Activated CD4-positive, alpha-beta T cell treated with anti-CD3 and anti-CD28 coated beads, Interleukin-2, amount 10 ng/mL, durations not matched to agents 24 days and 14 days (primary cell): ENCODE measurements around the gene ARHGEF12. TPM values are rescaled to one million over a fixed set of nuclear protein-coding genes. Genes with fewer than 3 reads are reported as not detected.

ENCODE experiments used
- DNase-seq: peaks from one replicate; pipeline ENCODE4 v3.0.0; 2022
- H3K27ac Mint-ChIP-seq: one replicate; pipeline ENCODE4 v1.8.0; 2022; ENCODE audit warnings: mild to moderate bottlenecking, mixed read lengths
- H3K27me3 Mint-ChIP-seq: one replicate; pipeline ENCODE4 v1.8.0; 2022; ENCODE audit warnings: mixed read lengths
- H3K36me3 Mint-ChIP-seq: one replicate; pipeline ENCODE4 v1.8.0; 2022; ENCODE audit warnings: low read depth, mild to moderate bottlenecking, mixed read lengths
- H3K4me1 Mint-ChIP-seq: one replicate; pipeline ENCODE4 v1.8.0; 2021; ENCODE audit warnings: mixed read lengths
- H3K4me3 Mint-ChIP-seq: one replicate; pipeline ENCODE4 v1.8.0; 2022; ENCODE audit warnings: mild to moderate bottlenecking, moderate library complexity, mixed read lengths
- H3K9me3 Mint-ChIP-seq: one replicate; pipeline ENCODE4 v1.8.0; 2021; ENCODE audit warnings: mixed read lengths
- intact Hi-C: fragments of 100-400 bp; cut with micrococcal nuclease; formaldehyde crosslinking; loops from one replicate; pipeline ENCODE4 v1.15.1; 2023
- total RNA-seq: library from RNA; stranded (reverse); gene quantifications from 2 replicates; pipeline ENCODE4 v1.2.3, GENCODE V29; 2022

The ARHGEF12 gene
- total RNA-seq, 1 donor from 2014 or later = 20.3 TPM

DNA sequence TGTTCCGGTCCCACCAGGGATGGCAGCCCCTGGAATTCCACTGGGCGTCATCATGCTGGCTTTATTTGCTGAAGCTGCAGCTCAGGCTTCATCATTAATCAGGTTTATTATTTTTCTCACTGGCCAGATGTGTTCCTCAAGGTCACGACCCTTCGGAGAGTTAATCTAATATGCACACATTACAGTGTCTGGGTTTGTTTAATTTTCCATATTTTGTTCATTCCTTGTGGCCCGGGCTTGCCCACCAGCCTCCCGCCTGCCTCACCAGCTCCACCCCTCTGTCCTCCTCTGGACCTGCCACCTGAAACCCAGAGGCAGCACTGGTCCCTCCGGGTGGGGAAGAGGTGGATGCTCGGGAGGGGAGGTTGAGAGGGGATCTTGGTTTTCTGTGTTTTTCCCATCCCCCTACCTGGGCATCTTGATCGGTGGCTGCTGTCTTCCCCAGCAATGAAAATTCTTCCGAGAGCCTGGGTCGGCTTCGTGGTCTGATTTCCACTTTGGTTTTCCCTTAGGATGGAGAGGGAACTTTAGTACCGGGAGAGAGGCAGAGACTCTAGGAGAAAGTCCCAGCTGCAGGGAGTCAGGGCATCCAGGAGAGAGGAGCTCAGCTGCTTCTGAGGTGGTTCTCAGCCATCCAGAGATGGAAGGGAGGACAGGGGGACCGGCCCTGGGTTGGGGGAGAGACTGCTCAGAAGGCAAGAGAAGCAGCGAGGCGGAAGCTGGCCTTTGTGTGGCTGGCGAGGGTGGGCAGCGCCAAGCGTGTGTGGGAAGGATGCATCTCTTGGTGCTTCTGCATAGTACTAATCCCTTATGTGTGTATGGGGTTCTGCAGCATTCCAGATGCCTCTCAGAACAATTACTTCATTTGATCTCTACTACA lies 177.5 kb downstream of the ARHGEF12 start:
- peaks cover 2% of the 10 kb centered on the region for H3K4me1 Mint-ChIP-seq
- no peak for DNase-seq
- no peaks in the 10 kb centered on the region for H3K36me3 Mint-ChIP-seq
- no peak overlapping the region for H3K27ac Mint-ChIP-seq
- peaks cover 64% of the 10 kb centered on the region for H3K27me3 Mint-ChIP-seq
- H3K9me3 Mint-ChIP-seq = no peaks in the 10 kb centered on the region
- intact Hi-C loops = loop anchor here (5.0 kb wide), 1 partner anchor 439 kb away; no protein-coding TSS in a partner anchor
- H3K4me3 Mint-ChIP-seq = no peak overlapping the region

DNA sequence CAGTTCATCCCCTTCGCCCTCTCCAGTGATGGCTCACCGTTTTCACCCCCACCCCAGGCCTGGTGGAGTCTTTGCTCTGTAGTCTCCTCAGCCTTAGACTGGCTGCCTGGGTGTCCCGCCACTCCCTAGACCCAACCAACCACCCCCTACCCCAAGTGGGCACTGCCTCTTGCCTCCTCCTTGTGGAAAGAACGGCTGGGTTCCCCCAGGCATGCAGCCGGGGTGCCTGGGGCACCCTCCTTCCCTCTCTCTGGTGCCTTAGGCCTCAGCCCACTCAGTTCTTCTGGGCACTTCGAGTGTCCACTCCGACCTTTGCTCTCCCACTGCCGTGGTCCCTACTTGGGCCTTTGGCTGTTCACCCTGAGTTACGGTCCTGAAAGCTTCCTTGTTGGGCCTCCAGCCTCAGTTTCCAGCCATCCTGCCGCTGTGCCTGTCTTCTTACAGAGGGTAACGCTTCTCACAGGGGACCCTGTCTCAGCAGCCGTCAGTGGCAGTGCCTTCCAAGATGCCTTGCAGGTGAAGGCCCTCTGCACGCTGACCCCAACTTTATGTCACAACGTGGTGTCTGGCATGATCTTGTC lies 178.4 kb downstream of the ARHGEF12 start:
- no peak overlapping the region for H3K4me3 Mint-ChIP-seq
- intact Hi-C loops = loop anchor here (5.0 kb wide), 1 partner anchor 438 kb away; no protein-coding TSS in a partner anchor
- H3K9me3 Mint-ChIP-seq = no peaks in the 10 kb centered on the region
- H3K27ac Mint-ChIP-seq = no peak overlapping the region
- H3K4me1 Mint-ChIP-seq = peaks cover 2% of the 10 kb centered on the region
- no peaks in the 10 kb centered on the region for H3K36me3 Mint-ChIP-seq
- peaks cover 56% of the 10 kb centered on the region for H3K27me3 Mint-ChIP-seq
- DNase-seq = no peak

GRCh38 chr11:120515186-120515723 lies 179.0 kb downstream of the ARHGEF12 start:
- H3K27ac Mint-ChIP-seq = no peak overlapping the region
- intact Hi-C loops = no loop called here
- no peaks in the 10 kb centered on the region for H3K36me3 Mint-ChIP-seq
- no peak overlapping the region for H3K4me3 Mint-ChIP-seq
- H3K9me3 Mint-ChIP-seq = no peaks in the 10 kb centered on the region
- peaks cover 2% of the 10 kb centered on the region for H3K4me1 Mint-ChIP-seq
- no peak for DNase-seq
- H3K27me3 Mint-ChIP-seq = peaks cover 51% of the 10 kb centered on the region

GRCh38 chr11:120516461-120517389 lies 180.5 kb downstream of the ARHGEF12 start:
- Mint-ChIP-seq H3K4me3 (no peak overlapping the region), H3K36me3 (no peaks in the 10 kb centered on the region), H3K4me1 (no peaks in the 10 kb centered on the region), H3K9me3 (no peaks in the 10 kb centered on the region), H3K27me3 (peaks cover 43% of the 10 kb centered on the region), H3K27ac (no peak overlapping the region)
- intact Hi-C loops = no loop called here
- DNase-seq = no peak

DNA sequence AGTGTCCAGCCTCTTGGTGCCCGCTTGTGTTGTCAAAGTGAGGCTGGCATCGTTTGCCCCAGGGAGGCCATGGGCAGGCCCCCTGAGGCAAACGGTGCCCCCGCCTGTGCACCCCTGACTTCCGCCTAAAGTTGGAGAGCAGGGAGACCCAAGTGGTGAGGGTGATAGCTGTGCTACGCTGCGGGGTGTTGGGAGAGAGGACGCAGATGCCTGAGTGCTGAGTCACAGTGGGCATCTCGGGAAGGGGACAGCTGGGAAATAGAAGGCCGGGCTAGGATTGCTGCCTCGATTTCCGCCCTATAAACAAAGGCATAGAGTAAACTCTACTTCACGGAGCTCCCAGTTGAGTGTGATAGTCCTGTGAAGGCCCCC lies 181.2 kb downstream of the ARHGEF12 start:
- peaks cover 40% of the 10 kb centered on the region for H3K27me3 Mint-ChIP-seq
- no peaks in the 10 kb centered on the region for H3K4me1 Mint-ChIP-seq
- H3K4me3 Mint-ChIP-seq = no peak overlapping the region
- H3K9me3 Mint-ChIP-seq = no peaks in the 10 kb centered on the region
- H3K36me3 Mint-ChIP-seq = no peaks in the 10 kb centered on the region
- H3K27ac Mint-ChIP-seq = no peak overlapping the region
- intact Hi-C loops = no loop called here
- DNase-seq = no peak

- intact Hi-C loops = no loop called here
- H3K4me1 Mint-ChIP-seq = no peaks in the 10 kb centered on the region
- H3K36me3 Mint-ChIP-seq = no peaks in the 10 kb centered on the region
- no peak for DNase-seq
- H3K27me3 Mint-ChIP-seq = peaks cover 37% of the 10 kb centered on the region
- H3K4me3 Mint-ChIP-seq = no peak overlapping the region
- H3K9me3 Mint-ChIP-seq = no peaks in the 10 kb centered on the region
- H3K27ac Mint-ChIP-seq = no peak overlapping the region
Measured at GRCh38 chr11:120517801-120518291, 181.6 kb downstream of the ARHGEF12 start.

DNA sequence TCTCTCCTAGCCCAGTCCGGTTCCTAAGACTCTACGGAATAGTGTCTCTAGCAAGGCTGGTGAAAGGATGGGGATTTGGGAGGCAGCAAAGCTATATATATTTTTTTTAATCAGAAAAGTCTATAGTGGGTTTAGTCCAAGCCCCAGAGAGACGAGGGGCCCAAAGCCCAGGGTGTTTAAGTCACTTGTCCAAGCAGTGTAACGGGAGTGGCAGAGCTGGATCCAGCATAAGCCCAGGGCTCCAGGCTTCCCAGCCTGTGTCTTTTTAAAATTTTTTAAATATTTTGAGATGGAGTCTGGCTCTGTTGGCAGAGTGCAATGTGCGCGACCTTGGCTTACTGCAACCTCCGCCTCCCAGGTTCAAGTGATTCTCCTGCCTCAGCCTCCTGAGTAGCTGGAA lies 182.1 kb downstream of the ARHGEF12 start:
- intact Hi-C loops = no loop called here
- DNase-seq = no peak
- peaks cover 32% of the 10 kb centered on the region for H3K27me3 Mint-ChIP-seq
- no peaks in the 10 kb centered on the region for H3K4me1 Mint-ChIP-seq
- H3K9me3 Mint-ChIP-seq = no peaks in the 10 kb centered on the region
- no peak overlapping the region for H3K27ac Mint-ChIP-seq
- H3K4me3 Mint-ChIP-seq = no peak overlapping the region
- H3K36me3 Mint-ChIP-seq = no peaks in the 10 kb centered on the region

DNA sequence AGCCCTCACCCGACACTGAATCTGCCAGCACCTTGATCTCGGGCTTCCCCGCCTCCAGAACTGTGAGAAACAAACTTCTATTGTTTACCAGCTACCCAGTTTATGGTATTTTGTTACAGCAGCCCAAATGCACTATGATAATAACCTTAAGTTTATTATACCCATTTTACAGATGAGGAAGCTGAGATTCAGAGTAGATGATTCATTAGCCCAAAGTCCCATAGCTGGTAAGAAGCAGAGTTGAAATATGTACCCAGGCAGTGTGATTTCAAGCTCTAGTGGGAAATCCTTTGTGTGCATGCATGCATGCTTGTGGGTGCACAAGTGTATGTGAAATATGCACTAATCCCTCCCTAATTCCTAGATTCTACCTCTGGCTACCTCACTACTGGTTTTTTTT lies 183.3 kb downstream of the ARHGEF12 start:
- no peaks in the 10 kb centered on the region for H3K36me3 Mint-ChIP-seq
- DNase-seq = no peak
- H3K4me1 Mint-ChIP-seq = no peaks in the 10 kb centered on the region
- H3K9me3 Mint-ChIP-seq = no peaks in the 10 kb centered on the region
- H3K27me3 Mint-ChIP-seq = peaks cover 22% of the 10 kb centered on the region
- intact Hi-C loops = no loop called here
- H3K4me3 Mint-ChIP-seq = no peak overlapping the region
- H3K27ac Mint-ChIP-seq = no peak overlapping the region

GRCh38 chr11:120520091-120520822 lies 184.0 kb downstream of the ARHGEF12 start:
- no peaks in the 10 kb centered on the region for H3K4me1 Mint-ChIP-seq
- no peak overlapping the region for H3K27ac Mint-ChIP-seq
- intact Hi-C loops = no loop called here
- no peaks in the 10 kb centered on the region for H3K36me3 Mint-ChIP-seq
- H3K4me3 Mint-ChIP-seq = no peak overlapping the region
- H3K27me3 Mint-ChIP-seq = peaks cover 19% of the 10 kb centered on the region
- H3K9me3 Mint-ChIP-seq = no peaks in the 10 kb centered on the region
- no peak for DNase-seq

DNA sequence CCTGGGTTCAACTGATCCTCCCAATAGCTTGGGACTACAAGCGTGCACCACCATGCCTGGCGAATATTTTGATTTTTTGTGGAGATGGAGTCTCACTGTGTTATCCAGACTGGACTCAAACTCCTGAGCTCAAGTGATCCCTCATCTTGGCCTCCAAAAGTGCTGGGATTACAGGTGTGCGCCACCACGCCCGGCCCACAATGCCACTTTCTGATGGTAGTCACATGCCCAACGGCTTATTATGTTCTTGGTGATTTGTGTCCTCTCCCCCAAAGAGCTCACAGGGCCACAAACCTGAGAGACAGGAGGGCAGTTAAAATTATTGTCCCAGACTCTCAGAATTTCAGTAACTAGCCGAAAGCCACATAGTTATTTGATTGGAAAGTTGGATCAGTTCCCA lies 185.0 kb downstream of the ARHGEF12 start:
- Mint-ChIP-seq H3K27me3 (peaks cover 10% of the 10 kb centered on the region), H3K4me1 (no peaks in the 10 kb centered on the region), H3K4me3 (no peak overlapping the region), H3K27ac (no peak overlapping the region), H3K9me3 (no peaks in the 10 kb centered on the region), H3K36me3 (no peaks in the 10 kb centered on the region)
- intact Hi-C loops = no loop called here
- no peak for DNase-seq

DNA sequence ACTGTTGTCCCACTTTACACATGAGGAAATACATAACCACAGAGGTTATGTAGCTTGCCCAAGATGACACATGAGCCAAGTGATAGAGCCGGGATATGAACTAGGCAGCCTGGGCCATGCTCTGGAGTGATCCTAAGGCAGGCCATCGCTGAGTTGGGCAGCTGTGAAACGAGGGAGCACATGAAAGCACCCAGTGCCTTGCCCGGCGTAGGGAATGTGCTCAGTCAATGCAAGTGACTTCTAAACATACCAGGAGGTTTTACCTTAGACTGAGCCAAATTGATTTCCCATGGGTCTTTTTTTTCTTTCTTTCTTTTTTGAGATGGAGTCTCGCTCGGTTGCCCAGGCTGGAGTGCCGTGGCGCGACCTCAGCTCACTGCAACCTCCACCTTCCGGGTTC lies 185.8 kb downstream of the ARHGEF12 start:
- peaks cover 4% of the 10 kb centered on the region for H3K27me3 Mint-ChIP-seq
- no peaks in the 10 kb centered on the region for H3K36me3 Mint-ChIP-seq
- no peak overlapping the region for H3K4me3 Mint-ChIP-seq
- H3K27ac Mint-ChIP-seq = no peak overlapping the region
- intact Hi-C loops = no loop called here
- H3K4me1 Mint-ChIP-seq = no peaks in the 10 kb centered on the region
- no peak for DNase-seq
- H3K9me3 Mint-ChIP-seq = no peaks in the 10 kb centered on the region

DNA sequence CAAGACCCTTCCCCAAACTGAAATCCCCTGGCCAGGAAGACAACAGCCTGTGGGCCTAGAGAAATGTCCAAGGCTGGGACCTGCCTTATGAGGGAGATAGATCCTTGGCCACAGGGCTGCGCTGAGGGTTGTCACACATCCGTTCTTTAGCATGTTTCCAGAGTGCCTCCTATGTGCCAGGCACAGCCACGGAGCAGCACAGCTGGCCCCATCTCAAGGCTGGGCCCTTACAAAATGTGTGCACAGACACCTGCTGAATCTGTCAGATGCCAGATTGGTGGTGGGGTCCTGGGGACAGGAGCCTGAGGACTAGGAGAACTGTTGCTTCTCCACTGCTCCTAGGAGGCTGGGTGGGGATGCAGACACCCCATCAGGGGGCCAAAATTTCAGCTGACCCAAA lies 186.5 kb downstream of the ARHGEF12 start:
- DNase-seq = no peak
- Mint-ChIP-seq H3K27me3 (no peaks in the 10 kb centered on the region), H3K9me3 (no peaks in the 10 kb centered on the region), H3K4me3 (no peak overlapping the region), H3K4me1 (no peaks in the 10 kb centered on the region), H3K36me3 (no peaks in the 10 kb centered on the region), H3K27ac (no peak overlapping the region)
- intact Hi-C loops = no loop called here

DNA sequence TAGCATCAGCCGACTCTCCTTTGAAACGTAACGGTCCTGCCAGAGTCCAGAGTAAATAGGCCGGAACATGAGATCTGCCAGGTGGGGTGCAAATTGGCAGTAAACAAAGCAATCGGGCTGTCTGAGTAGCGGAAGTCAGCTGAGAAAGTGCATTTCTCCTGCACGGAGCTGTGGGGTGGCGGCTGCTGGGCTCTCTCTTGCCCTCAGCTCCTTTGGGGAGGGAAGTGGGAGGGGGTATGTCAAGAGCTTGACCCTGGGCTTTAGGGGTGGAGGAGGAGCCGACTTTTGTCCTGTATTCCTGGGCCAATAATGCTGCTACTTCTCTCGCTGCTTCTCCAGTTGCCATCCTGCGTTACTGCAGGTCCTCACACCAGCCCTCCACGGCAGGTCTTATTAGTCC lies 187.0 kb downstream of the ARHGEF12 start:
- no peak overlapping the region for H3K4me3 Mint-ChIP-seq
- no peaks in the 10 kb centered on the region for H3K4me1 Mint-ChIP-seq
- no peaks in the 10 kb centered on the region for H3K27me3 Mint-ChIP-seq
- no peak for DNase-seq
- no peaks in the 10 kb centered on the region for H3K36me3 Mint-ChIP-seq
- H3K27ac Mint-ChIP-seq = no peak overlapping the region
- intact Hi-C loops = no loop called here
- H3K9me3 Mint-ChIP-seq = no peaks in the 10 kb centered on the region
